C4-2B (cell line): Measurements from ENCODE around the gene RFPL2.

Source experiments
- ZFX ChIP-seq: fragments of 450-650 bp; IDR thresholded peaks from 2 replicates; pipeline ENCODE4 v1.6.1; 2017
- TF ChIP-seq, protein P1 (sequence below): fragments of 450-650 bp; conservative IDR thresholded peaks from 2 replicates; pipeline ENCODE4 v1.5.1; 2017; ENCODE audit warnings: mild to moderate bottlenecking

GRCh38 chr22:32202539-32203180, 2.2 kb downstream of the RFPL2 start:
- TF ChIP-seq, protein P1, sequence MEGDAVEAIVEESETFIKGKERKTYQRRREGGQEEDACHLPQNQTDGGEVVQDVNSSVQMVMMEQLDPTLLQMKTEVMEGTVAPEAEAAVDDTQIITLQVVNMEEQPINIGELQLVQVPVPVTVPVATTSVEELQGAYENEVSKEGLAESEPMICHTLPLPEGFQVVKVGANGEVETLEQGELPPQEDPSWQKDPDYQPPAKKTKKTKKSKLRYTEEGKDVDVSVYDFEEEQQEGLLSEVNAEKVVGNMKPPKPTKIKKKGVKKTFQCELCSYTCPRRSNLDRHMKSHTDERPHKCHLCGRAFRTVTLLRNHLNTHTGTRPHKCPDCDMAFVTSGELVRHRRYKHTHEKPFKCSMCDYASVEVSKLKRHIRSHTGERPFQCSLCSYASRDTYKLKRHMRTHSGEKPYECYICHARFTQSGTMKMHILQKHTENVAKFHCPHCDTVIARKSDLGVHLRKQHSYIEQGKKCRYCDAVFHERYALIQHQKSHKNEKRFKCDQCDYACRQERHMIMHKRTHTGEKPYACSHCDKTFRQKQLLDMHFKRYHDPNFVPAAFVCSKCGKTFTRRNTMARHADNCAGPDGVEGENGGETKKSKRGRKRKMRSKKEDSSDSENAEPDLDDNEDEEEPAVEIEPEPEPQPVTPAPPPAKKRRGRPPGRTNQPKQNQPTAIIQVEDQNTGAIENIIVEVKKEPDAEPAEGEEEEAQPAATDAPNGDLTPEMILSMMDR = peak; percentile 85
- TF ChIP-seq ZFX = no peak
